K562 (cell line): Measurements from ENCODE around the gene SCARF2.

Source experiments
- E2F5 ChIP-seq: sonication (generic); formaldehyde crosslinking; IDR thresholded peaks from 2 replicates; pipeline ENCODE4 v1.8.0; 2022; ENCODE audit warnings: mild to moderate bottlenecking, missing genetic modification reagents
- EZH2 ChIP-seq: IDR thresholded peaks from 2 replicates; pipeline ENCODE4 v1.6.1; 2012; ENCODE audit warnings: low read depth, mild to moderate bottlenecking, inconsistent platforms, low read length, borderline replicate concordance
- ZBTB11 ChIP-seq, 3 experiments: fragments of 200-800 bp in 1 of 3; fragments of 250-450 bp in 1 of 3; fragments of 450-650 bp in 1 of 3; sonication (Bioruptor Pico) in 1 of 3; sonication (Bioruptor generic) in 1 of 3; formaldehyde crosslinking in 1 of 3; IDR thresholded peaks; 2 replicates each; pipeline versions ENCODE4 v1.6.1 to v1.8.0; 2016 to 2022; ENCODE audit warnings: mild to moderate bottlenecking in 2 of 3, missing genetic modification characterization in 2 of 3, missing compliant biosample characterization in 1 of 3, moderate library complexity in 1 of 3

GRCh38 chr22:20399866-20400605 is 37.6 kb downstream of the SCARF2 start:
- TF ChIP-seq ZBTB11 (CRISPR knock-in tag; IDR thresholded peaks at IDR 0.05) (no peak), EZH2 (no peak), E2F5 (no peak)
